Activated CD4-positive, alpha-beta T cell treated with anti-CD3 and anti-CD28 coated beads for 48 hours (primary cell): ENCODE measurements around the gene NNT.
"Not testable (repeated sequence)": the region's sequence is repeated elsewhere in the genome, so short reads cannot be mapped to it uniquely, and the experiment has no call there.

Source experiments
- DNase-seq: peaks from one replicate; pipeline ENCODE4 v3.0.0-alpha.2; 2020

Gene NNT

DNA sequence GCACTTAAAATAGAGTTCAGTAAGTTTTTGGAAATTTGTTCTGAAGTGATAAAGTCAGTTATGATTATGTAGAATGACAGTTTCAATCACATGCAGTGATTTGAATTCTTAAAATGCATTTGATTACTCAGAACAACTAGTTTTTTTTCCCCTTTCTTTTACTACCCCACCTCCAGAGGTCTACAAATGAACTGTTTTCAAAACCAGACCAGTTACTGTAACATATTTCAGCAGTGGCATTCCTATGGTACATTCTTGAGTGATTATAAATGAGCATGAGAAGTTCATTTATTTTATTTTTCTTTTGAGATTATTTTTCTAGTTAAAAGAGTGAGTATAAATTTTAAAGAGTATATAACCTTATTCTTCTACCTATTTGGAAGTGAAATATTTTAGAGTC, 71.6 kb downstream of the NNT start:
- no peak for DNase-seq

DNA sequence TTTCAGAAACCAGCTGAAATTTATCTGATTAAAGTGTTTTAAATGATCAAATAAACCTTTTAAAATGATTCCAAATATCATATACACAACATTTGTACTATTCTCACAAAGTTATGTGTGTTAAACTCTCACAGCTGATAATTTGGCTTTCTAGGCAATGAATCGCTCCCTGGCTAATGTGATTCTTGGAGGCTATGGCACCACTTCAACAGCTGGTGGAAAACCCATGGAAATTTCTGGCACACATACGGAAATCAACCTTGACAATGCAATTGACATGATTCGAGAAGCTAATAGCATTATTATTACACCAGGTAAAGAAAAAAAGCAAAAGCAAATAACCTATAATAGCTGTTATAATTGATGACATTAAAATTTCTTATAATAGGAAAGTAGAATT, 72.4 kb downstream of the NNT start:
- DNase-seq, result no peak

DNA sequence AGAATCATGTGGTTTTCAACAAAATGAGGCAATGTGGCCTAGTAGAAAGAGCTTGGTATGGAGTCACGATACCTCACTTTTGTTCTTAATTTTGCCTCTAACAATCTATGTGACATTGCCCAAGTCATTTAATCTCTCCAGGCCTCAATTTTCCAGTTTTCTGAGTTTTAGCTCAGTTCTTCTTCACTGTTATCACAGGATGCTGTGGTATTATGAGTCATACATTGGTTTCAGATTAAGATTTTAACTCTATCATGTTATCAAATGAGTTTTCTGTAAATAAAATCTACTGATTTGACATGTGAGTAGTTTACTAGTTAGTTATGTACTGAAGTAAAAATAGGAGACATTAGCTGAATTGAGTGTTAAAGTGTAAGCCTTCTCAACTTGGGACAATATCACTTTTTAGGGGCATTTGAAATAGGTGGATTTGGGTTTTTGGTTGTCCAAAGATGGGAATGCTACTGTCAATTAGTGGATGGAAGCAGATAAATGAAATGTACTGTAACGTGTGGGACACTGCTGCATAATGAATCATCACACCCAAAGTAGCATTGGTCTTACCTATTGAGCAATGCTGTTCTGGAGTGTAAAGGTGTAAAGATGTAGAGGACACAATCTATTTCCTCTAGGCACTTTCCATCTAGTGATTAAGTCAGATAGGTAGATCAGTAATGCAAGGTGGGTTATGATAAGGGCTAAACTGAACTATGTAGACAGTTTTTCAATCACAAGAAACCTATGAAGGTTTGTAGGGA, 73.3 kb downstream of the NNT start:
- no peak for DNase-seq

DNA sequence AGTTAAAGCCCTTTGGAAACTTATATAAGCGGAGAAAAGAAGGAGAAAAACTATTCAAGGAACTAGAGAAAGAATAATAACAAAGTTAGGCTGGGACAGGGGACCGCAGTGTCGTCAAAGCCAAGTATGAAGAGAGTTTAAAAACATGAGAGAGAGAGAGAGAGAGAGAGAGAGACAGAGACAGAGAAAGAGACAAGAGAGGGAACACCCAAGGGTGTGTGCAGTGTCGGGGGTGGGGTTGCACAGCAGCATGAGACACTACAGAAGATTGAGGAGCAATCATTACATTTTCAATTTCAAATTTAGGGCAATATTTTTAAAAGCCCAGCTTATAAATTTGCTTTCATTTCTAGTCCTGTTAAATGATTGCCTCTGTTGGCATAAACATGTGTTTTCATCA, 74.3 kb downstream of the NNT start:
- no peak for DNase-seq

DNA sequence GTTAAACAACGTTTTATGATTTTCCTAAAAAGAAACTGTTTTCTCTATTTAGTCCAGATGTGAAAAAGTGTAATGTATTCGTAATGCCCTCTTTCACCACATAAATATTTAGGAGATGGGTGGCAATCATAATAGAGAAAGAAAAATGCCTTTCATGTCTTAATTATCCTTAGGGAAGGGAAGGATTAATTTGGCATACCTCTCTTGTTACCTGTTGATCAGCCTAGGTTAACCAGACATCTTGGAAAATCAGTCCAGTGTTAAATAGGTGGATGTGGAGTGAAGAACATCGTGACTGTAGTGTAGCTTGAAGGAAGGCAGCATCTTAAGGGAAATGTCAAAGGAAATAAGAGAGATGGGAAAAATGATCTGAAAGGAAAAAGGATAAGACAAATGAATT, 76.2 kb downstream of the NNT start:
- DNase-seq, result no peak

DNA sequence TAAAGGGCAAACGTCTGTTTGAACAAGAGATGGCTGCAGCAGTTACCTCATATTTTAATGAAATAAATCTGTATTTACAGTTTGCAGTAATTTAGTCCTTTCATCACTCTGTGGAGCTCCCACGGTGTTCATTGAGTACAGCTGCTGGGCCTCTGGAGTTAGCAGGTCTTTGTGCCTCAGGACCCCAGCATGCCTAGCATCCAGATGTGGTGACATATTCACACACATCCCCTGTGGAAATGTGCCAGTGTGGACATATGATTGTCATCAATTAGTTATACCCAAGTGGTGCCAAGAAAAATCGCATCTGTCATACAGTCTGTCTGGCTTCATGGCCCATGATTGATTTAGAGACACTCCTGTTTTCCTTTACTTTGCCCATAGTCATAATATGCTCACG, 77.3 kb downstream of the NNT start:
- DNase-seq, result no peak

DNA sequence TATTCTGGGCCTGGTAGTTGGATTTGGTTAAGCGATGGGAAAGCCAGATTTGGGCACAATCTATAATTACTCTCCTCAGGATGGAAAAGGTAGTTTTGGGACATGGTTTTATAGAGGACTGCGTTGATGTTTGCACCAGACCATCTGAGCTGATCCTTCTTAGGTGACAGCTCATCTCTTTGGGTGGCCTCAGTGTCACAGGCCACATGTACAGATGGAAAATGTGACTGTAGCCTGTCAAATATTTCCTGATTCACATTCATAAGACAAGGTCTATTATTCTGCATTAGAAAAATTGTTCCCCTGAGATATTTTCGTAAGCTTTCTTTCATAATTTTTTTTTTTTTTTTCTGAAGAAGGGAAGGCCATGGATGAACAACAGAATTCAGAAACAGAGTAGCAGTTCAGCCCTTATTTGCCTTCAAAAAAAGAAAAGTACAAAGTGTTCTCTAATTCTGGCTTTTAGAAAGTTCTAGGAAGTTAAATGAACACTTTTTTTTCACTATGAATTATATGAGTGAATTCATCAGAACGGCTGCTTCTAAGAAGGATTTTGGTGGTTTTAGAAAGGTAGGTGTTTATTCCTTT, 81.0 kb downstream of the NNT start:
- DNase-seq, result no peak

DNA sequence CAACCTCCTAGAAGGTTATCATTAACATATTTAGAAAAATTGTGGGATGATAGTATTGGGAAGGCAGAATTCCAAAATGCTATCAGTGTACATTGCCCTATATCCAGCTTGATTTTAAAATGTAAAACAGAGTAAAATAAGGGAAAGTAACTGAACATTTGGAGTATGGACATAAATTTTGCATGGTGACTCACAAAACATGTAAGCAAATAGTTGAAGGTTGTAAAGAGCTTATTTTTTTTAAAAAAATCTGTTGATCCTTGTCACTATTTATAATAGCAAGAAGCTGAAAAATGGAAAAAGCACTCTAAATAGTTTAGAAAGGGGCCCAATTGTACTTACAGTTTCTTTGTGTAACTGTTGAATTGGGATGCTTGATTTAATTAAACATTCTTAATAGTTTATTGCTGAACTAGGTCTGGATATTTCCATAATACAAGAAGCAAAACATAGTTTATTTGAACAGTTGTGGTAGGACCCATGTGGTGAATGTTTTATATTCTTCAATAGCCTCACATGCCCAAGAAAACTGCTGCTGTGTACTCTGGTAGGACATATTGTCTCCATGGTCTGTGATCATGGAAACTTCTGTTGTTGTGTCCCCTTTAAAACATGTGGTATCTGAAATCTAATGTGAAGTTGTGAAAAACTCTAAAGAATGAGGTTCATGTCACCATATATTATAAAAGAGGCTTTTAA, 82.4 kb downstream of the NNT start:
- no peak for DNase-seq

DNA sequence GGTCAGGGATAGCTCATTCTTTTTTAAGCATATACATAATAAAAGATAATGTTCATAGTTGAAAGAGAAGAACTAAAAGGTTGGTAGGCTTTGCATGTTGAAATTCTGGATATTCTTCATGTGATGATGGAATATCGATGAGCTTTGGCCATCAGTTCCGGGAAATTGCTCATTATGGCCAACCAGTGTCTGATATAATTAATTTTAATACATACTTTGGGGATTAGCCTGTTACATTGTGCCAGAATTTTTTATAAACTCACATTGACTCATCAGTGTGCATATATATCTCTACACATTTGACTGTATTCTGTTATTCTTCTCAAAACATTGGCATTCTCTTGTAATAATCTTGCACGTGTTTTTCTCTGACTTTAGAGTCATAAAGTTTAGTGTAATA, 84.3 kb downstream of the NNT start:
- no peak for DNase-seq

DNA sequence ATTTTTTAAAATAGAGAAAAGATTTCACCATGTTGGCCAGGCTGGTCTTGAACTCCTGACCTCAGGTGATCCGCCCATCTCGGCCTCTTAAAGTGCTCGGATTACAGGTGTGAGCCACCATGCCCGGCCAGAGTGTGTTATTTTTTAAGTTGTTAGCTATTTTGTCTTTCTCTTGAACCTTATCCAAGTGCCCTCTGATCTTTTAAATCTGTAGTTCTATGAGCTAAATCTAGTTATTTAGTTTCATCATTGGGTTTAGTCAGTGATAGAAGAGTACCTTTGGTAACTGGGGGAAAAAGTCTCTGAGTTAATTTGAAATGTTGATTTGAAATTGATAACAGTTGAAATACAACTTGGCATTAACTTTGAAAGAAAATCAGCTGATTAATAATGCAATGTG, 88.3 kb downstream of the NNT start:
- DNase-seq, result no peak

DNA sequence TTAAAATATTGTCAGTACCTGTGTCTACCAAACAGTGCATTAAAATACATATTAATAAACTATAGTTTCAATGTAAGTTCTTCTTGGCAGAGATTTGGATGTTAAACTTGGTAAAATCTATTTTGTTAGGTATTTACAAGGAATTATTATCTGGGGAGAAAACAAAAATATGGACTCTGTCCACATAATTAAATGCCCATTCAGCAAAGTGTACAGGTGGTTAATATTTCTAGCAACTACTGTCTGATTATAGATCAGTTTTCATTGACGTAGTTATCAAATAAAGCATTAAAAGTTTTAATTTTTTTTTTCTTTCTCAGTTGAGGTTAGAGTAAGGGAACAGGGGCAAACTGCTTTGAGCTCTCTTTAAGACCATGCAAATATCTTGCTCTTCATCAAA, 88.9 kb downstream of the NNT start:
- DNase-seq, result no peak

DNA sequence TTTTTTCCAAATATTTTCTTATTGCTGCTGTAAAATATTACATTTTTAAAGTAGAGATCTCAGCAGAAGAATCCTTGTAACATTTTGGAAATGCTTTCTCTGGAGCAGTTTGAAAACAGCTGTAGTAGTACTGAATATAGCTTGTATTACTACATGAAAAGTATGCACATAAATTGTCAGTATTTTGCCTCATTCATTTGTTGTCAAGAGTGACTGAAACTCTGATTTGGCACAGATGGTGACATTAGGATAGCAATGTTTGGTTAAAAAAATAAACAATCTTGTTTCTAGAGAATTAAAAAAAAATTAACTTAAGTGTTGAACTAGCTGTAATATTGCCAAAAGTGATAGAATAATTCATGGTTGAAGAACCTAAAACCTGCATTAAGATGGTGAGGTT, 90.4 kb downstream of the NNT start:
- DNase-seq, result no peak

DNA sequence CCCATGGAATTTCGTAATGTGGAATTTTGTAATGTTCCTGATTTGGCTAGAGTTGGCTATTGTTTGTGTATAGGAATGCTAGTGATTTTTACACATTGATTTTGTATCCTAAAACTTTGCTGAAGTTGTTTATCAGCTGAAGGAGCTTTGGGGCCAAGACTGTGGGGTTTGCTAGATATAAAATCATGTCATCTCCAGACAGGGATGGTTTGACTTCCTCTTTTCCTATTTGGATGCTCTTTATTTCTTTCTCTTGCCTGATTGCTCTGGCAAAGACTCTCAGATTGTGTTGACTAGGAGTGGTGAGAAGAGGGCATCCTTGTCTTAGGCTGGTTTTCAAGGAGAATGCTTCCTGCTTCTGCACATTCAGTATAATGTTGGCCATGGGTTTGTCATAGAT, 91.0 kb downstream of the NNT start:
- DNase-seq, result no peak

DNA sequence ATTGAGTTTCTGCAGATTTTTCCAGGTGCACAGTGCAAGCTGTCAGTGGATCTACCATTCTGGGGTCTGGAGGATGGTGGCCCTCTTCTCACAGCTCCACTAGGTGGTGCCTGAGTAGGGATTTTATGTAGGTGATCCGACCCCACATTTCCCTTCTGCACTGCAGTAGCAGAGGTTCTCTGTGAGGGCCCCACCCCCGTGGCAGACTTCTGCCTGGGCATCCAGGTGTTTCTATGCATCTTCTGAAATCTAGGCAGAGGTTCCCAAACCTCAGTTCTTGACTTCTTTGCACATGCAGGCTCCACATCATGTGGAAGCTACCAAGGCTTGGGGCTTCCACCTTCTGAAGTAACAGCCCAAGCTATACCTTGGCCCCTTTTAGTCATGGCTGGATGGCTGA, 93.5 kb downstream of the NNT start:
- peak; percentile 4 for DNase-seq

DNA sequence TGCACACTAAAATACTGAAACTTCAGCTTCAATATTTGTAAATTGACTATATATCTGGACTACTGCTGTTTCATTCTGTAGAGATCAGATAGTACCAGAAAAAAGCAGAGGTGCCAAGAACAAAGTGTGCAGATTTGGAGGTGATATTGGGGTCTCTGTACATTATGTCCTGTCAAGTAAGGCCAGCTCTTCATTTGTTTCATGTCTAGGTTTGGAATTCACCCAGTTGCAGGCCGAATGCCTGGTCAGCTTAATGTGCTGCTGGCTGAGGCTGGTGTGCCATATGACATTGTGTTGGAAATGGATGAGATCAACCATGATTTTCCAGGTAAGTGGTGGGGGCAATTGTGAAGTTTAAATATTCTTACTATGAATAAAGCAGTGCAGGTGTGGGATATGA, 96.9 kb downstream of the NNT start:
- DNase-seq, result no peak

DNA sequence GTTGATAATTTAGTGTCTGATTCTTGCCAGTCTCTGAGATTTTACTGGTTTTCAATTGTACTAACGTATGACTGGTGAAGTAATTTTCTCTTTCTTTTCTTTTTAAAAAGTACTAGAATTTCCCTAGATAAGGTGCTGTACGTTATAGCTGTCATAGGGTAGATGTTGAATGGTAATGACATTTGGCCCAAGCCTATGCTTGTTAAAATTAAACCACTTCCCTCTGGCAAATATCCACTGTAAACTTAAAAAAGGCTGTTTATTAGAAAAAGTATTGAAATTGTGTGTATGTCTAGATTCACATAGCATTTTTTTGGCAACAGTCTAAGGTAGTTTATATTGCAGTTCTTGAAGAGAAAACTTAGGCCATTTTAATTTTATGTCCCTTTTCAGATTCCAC, 97.6 kb downstream of the NNT start:
- DNase-seq, result no peak

DNA sequence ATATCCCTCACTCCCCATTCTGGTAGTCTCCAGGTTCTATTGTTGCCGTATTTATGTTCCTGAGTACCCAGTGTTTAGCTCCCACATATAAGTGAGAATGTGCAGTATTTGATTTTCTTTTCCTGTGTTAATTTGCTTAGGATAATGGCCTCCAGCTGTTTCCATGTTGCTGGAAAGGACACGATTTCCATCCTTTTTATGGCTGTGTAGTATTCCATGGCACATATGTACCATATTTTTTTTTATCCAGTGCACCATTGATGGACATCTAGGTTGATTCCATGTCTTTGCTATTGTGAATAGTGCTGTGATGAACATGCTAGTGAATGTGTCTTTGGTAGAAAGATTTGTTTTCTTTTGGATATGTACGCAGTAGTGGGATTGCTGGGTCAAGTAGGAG, 98.2 kb downstream of the NNT start:
- no peak for DNase-seq

DNA sequence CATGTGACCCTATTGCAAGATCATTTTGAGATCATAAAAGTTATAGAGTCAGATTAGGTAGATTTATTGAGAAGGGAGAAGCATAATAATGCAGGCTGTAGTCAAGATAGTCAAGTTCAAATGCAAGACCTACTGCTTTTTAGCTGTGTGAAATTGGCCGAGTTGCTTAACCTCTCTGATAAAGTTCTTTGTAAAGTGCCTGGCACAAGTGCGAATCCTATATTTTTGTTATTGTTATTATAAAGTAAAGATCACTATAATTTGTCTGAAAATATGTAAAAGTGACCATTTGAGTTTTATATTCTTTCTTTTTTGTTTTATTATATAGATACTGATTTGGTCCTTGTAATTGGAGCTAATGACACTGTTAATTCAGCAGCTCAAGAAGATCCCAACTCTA, 99.3 kb downstream of the NNT start:
- DNase-seq, result no peak

DNA sequence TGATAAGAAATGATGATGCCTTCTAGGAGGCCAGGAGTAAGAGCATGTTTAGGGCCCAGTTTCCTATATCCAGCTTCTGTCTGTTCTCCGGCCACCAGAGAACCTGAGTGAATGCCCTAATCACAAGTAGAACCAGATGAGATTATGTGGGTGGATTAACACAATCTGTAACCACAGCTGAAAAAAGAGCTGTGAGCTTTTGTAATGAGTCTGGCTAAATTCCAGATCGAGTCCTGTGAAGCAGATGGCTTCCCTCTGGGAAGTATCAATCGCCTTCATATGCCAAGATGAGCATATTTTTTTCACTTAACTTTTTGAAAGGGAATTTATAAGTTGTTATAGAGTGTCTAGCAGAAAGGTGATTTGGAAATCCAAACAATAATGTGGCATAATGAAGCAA, 99.8 kb downstream of the NNT start:
- no peak for DNase-seq

DNA sequence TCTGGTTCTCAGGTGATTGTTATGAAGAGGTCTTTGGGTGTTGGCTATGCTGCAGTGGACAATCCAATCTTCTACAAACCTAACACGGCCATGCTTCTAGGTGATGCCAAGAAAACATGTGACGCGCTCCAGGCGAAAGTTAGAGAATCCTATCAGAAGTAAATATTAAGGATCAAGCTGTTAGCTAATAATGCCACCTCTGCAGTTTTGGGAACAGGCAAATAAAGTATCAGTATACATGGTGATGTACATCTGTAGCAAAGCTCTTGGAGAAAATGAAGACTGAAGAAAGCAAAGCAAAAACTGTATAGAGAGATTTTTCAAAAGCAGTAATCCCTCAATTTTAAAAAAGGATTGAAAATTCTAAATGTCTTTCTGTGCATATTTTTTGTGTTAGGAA, 101.3 kb downstream of the NNT start:
- DNase-seq, result no peak

DNA sequence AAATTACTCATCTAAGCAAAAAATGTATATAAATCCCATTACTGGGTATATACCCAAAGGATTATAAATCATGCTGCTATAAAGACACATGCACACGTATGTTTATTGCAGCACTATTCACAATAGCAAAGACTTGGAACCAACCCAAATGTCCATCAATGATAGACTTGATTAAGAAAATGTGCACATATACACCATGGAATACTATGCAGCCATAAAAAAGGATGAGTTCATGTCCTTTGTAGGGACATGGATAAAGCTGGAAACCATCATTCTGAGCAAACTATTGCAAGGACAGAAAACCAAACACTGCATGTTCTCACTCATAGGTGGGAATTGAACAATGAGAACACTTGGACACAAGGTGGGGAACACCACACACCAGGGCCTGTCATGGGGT, 103.6 kb downstream of the NNT start:
- DNase-seq, result not testable (repeated sequence)

DNA sequence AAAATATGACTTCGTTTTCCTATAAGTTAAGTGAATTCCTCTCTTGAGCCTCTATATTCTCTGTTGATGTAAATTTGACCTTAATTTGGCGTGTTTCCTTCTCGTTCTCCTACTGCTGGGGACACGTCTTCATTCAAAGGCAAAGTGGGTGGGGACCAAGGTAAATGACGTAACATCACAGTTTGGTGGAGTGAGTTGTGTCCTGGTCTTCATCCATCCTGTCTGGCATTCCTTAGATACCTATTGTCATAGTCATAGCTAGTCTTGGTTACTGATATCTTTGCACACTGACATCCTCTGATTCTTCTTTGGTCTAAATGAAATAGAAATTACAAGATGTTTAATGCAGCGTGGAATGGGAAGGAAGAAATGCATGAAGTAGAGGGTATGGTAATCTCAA, 108.5 kb downstream of the NNT start:
- DNase-seq, result no peak

DNA sequence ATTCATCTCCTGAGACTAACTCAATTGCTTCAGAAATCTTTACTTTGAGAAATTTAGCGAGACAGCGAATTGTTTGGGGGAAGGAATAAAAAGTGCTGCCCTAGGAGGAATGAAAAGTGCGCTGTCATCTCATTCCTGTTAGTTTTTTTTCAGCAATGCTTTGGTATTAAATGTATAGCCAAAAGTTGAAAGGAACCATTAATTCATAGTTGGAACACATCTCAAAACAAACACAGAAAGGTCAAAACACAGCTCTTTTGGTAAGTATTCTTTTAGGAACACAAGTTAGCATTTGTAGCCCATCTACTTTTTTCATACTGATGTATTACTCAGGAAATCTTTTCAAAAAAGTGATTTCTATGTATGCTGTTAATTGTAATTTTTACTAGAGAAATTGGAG, 109.1 kb downstream of the NNT start:
- DNase-seq, result no peak

DNA sequence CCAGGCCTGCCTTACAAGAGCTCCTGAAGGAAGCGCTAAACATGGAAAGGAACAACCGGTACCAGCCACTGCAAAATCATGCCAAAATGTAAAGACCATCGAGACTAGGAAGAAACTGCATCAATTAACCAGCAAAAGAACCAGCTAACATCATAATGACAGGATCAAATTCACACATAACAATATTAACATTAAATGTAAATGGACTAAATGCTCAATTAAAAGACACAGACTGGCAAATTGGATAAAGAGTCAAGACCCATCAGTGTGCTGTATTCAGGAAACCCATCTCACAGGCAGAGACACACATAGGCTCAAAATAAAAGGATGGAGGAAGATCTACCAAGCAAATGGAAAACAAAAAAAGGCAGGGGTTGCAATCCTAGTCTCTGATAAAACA, 116.8 kb downstream of the NNT start:
- DNase-seq, result not testable (repeated sequence)

DNA sequence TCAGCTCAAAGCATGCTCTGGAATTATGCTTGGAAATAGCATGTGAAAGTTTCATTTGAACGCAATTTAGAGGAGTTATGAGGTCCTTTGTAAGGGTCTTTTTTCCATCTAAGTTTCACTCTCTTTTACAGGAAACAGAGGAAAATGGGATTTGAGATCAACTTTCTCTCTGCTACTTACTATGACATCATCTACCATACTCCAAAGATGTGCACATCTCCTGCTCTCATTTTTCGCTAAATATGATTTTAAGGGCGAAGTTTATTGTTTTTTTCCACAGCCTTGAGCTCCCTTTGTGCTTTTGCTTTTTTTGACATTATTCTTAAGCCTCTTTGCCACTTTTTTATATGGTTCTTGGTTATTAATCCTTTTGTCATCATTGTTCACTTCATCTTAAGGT, 125.6 kb downstream of the NNT start:
- DNase-seq, result no peak
